GM12878 (cell line): ENCODE measurements around the gene MAGIX. TPM values are rescaled to one million over a fixed set of nuclear protein-coding genes. Genes with fewer than 3 reads are reported as not detected.

Experiments used
- ATAC-seq: fragments of 200-7000 bp; cut with Tn5 transposase; 3 replicates; pipeline ENCODE4 v1.9.1; 2020; ENCODE audit warnings: mild to moderate bottlenecking, moderate library complexity
- BruUV-seq: library from RNA; stranded (reverse); fragments of 400-500 nt; replicated peaks from 2 replicates; lab custom pipeline; 2021; lab: Mats Ljungman, UMichigan
- CTCF ChIA-PET: fragments of 300-600 bp; sonication (Branson Sonifier 250); formaldehyde crosslinking; extraction: SDS; loops from one replicate; lab custom pipeline; 2021; ENCODE audit warnings: inconsistent platforms; lab: Yijun Ruan, JAX
- POLR2A ChIA-PET: fragments of 350-600 bp; formaldehyde crosslinking; extraction: SDS; loops from one replicate; lab custom pipeline; 2021; ENCODE audit warnings: inconsistent platforms; lab: Charles Lee
- RAD21 ChIA-PET: fragments of 300-600 bp; sonication (Branson Sonifier 250); formaldehyde crosslinking; loops from one replicate; lab custom pipeline; 2023; ENCODE audit warnings: antibody characterized with exemption; ENCODE audit not compliant: unreplicated experiment; lab: Charles Lee
- SMC1A ChIA-PET: fragments of 300-600 bp; sonication (Branson Sonifier 250); formaldehyde crosslinking; loops from one replicate; lab custom pipeline; 2023; ENCODE audit not compliant: unreplicated experiment, uncharacterized antibody; lab: Charles Lee
- DNase-seq: peaks from one replicate; pipeline ENCODE4 v3.0.0-alpha.2; 2011; ENCODE audit warnings: low read depth, low spot score
- FAIRE-seq: peaks from 3 replicates; lab custom pipeline; 2011; peaks lifted over from hg19 to GRCh38; lab: Jason Lieb, UNC
- H2AFZ ChIP-seq: 2 replicates; pipeline ENCODE4 v1.6.0; 2011; ENCODE audit warnings: low read depth, low read length, control low read depth; ENCODE audit not compliant: control insufficient read depth
- H3K27ac ChIP-seq: 2 replicates; pipeline ENCODE4 v1.5.1; 2011; ENCODE audit warnings: control low read depth; ENCODE audit not compliant: control insufficient read depth, insufficient read depth
- H3K27me3 ChIP-seq, 2 experiments: replicated peaks in 1 of 2; 2 replicates each; pipeline versions ENCODE4 v1.6.0 to v1.6.1; 2011; ENCODE audit warnings: low read length in 1 of 2; ENCODE audit not compliant: control insufficient read depth in 2 of 2, insufficient read depth in 2 of 2
- H3K36me3 ChIP-seq, 2 experiments: 2 replicates each; pipeline ENCODE4 v1.5.1; 2011; ENCODE audit warnings: low read length in 1 of 2; ENCODE audit not compliant: control insufficient read depth in 2 of 2, insufficient read depth in 2 of 2
- H3K4me1 ChIP-seq: 2 replicates; pipeline ENCODE4 v1.6.1; 2011; ENCODE audit warnings: mild to moderate bottlenecking, low read length, moderate library complexity, mixed read lengths; ENCODE audit not compliant: control insufficient read depth, insufficient read depth
- H3K4me2 ChIP-seq: 2 replicates; pipeline ENCODE4 v1.6.0; 2011; ENCODE audit warnings: control low read depth; ENCODE audit not compliant: control insufficient read depth, insufficient read depth
- H3K4me3 ChIP-seq: fragments of 200-600 bp; sonication (generic); 2 replicates; pipeline ENCODE4 v1.5.1; 2016
- H3K79me2 ChIP-seq: 2 replicates; pipeline ENCODE4 v1.6.0; 2011; ENCODE audit warnings: low read length; ENCODE audit not compliant: control insufficient read depth, insufficient read depth
- H3K9ac ChIP-seq: 2 replicates; pipeline ENCODE4 v1.8.0; 2011; ENCODE audit warnings: low read length, control low read depth, mixed read lengths; ENCODE audit not compliant: control insufficient read depth, insufficient read depth
- H3K9me3 ChIP-seq: replicated peaks from 3 replicates; pipeline ENCODE4 v1.5.1; 2011; ENCODE audit warnings: mild to moderate bottlenecking, low read length; ENCODE audit not compliant: control insufficient read depth, insufficient read depth
- H4K20me1 ChIP-seq: 2 replicates; pipeline ENCODE4 v1.6.0; 2011; ENCODE audit not compliant: control insufficient read depth, insufficient read depth
- ATF2 ChIP-seq: IDR thresholded peaks from 2 replicates; pipeline ENCODE4 v1.6.1; 2012; ENCODE audit warnings: low read length, inconsistent platforms
- CHD1 ChIP-seq: IDR thresholded peaks from 2 replicates; pipeline ENCODE4 v1.6.1; 2012; ENCODE audit warnings: low read depth, low read length, improper control_type of control experiment
- CHD2 ChIP-seq: IDR thresholded peaks from 2 replicates; pipeline ENCODE4 v1.6.1; 2011; ENCODE audit warnings: low read depth, low read length, improper control_type of control experiment, borderline replicate concordance
- CREB1 ChIP-seq: IDR thresholded peaks from 2 replicates; pipeline ENCODE4 v1.6.1; 2012; ENCODE audit warnings: low read depth, mild to moderate bottlenecking, inconsistent platforms
- DPF2 ChIP-seq: fragments of 450-650 bp; IDR thresholded peaks from 2 replicates; pipeline ENCODE4 v1.6.1; 2017; ENCODE audit warnings: mild to moderate bottlenecking
- FOXM1 ChIP-seq: IDR thresholded peaks from 2 replicates; pipeline ENCODE4 v1.6.1; 2012; ENCODE audit warnings: low read depth, mild to moderate bottlenecking, inconsistent platforms, low read length, moderate library complexity
- GATAD2B ChIP-seq: fragments of 450-650 bp; conservative IDR thresholded peaks from 2 replicates; pipeline ENCODE4 v1.6.1; 2017; ENCODE audit warnings: low read depth, mild to moderate bottlenecking, moderate library complexity
- HDGF ChIP-seq: fragments of 450-650 bp; IDR thresholded peaks from 2 replicates; pipeline ENCODE4 v1.6.1; 2016; ENCODE audit warnings: antibody characterized with exemption
- IRF3 ChIP-seq: fragments of 450-650 bp; IDR thresholded peaks from 2 replicates; pipeline ENCODE4 v1.6.1; 2014; ENCODE audit warnings: mild to moderate bottlenecking
- JUNB ChIP-seq: IDR thresholded peaks from 2 replicates; pipeline ENCODE4 v1.6.1; 2016; ENCODE audit warnings: antibody characterized with exemption, mild to moderate bottlenecking
- NFIC ChIP-seq: IDR thresholded peaks from 2 replicates; pipeline ENCODE4 v1.6.1; 2012; ENCODE audit warnings: low read depth, mild to moderate bottlenecking, inconsistent platforms, low read length, moderate library complexity
- NFXL1 ChIP-seq: fragments of 450-650 bp; IDR thresholded peaks from 2 replicates; pipeline ENCODE4 v1.6.1; 2017; ENCODE audit warnings: antibody characterized with exemption, mild to moderate bottlenecking, borderline replicate concordance
- POLR2A ChIP-seq: IDR thresholded peaks from 2 replicates; pipeline ENCODE4 v1.6.1; 2011; ENCODE audit warnings: low read depth, mild to moderate bottlenecking, low read length
- SIN3A ChIP-seq: IDR thresholded peaks from 2 replicates; pipeline ENCODE4 v1.6.1; 2012; ENCODE audit warnings: low read depth, low read length, improper control_type of control experiment
- SREBF1 ChIP-seq: IDR thresholded peaks from 2 replicates; pipeline ENCODE4 v1.6.1; 2012; ENCODE audit warnings: mild to moderate bottlenecking, low read length
- WGBS: methylation state at CpG from one replicate; pipeline ENCODE4 v1.1.6; 2016; ENCODE audit warnings: low lambda C conversion rate; ENCODE audit not compliant: insufficient replicate concordance, insufficient coverage; ENCODE audit errors: missing lambda C conversion rate; 5-methylcytosine and 5-hydroxymethylcytosine counted together
- in situ Hi-C: fragments of 300-500 bp; cut with MboI; formaldehyde crosslinking; loops from 9 replicates; pipeline ENCODE4 v1.14.3; 2018; ENCODE audit warnings: mixed read lengths
- intact Hi-C: fragments of 100-400 bp; cut with micrococcal nuclease; formaldehyde crosslinking; loops from one replicate; pipeline ENCODE4 v1.14.2; 2022; ENCODE audit not compliant: unreplicated experiment
- polyA plus RNA-seq, 11 experiments: library from polyadenylated mRNA; depleted of rRNA in 4 of 11; unstranded in 6 of 11; stranded (reverse) in 5 of 11; fragments of >200 nt; fragmentation: Nextera tagmentation in 4 of 11; fragmentation: Illumina TruSeq in 1 of 11; extraction: Ambion mirVana in 4 of 11; extraction: Trizol in 1 of 11; gene quantifications; 1 replicate in 1 of 11; 2 replicates in 10 of 11; pipeline versions ENCODE4 v1.2.1 to v1.2.3, GENCODE V29; 2011 to 2016; ENCODE audit warnings: inconsistent platforms in 2 of 11, missing spikeins in 2 of 11, low read depth in 1 of 11
- total RNA-seq, 4 experiments: library from RNA; depleted of rRNA in 3 of 4; stranded (reverse); fragments of >200 nt in 3 of 4; fragmentation: Illumina TruSeq in 1 of 4; extraction: Trizol in 1 of 4; gene quantifications; 2 replicates each; pipeline versions ENCODE4 v1.2.1 to v1.2.3, GENCODE V29; 2013 to 2021
- TF ChIP-seq, protein P1 (sequence below): IDR thresholded peaks from 2 replicates; pipeline ENCODE4 v1.6.1; 2011; ENCODE audit warnings: low read depth, mild to moderate bottlenecking, low read length, moderate library complexity, borderline replicate concordance; ENCODE audit errors: extremely low read depth

The MAGIX gene
- total and polyA plus RNA-seq, 10 of the 15 experiments (the other 5 are each of a cell fraction or from before 2014, with no cell fraction given) = 0.03 to 2.5 (median 0.82) TPM

DNA sequence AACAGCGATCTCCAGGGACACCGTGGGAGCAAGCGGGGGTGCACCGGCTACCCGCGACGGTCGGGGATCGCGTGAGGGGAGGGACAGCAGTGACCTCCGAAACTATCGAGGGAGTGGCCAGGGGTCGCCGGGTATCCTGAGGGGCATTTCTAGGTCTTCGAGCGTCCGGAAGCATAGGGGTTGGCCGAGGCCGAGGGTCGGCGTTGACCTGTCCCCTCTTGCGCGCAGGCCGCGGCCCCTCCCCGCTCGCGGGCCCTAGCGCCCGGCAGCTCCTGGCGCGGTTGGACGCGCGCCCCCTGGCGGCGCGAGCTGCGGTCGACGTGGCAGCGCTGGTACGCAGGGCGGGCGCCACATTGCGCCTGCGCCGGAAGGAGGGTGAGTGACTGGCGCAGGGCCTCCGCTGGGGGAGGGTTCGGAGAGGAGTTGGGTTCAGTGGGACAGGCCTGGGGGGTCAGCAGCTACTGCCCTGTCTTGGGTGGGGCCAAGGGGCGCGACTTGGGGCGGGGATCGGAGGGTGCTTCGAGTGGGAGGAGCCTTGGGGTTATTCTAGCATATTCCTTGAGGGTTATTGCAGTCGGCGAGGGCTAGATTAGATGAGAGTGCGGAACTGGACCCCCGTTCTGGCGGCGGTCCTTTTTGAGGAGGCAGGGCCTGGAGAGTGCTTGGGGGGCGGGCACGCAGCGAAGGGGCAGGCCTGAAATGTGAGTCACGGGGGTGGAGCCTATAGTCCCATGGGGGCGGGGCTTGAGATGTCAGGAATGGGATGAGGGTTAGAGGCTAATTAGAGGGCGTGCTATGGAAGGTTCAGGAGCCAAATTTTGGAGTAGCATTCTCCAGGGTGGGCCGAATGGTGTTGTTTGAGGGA lies 1.2 kb downstream of the MAGIX start:
- intact Hi-C loops (no loop called here), in situ Hi-C loops (no loop called here)
- Histone ChIP-seq H3K9me3 (no peaks in the 10 kb centered on the region; the same call in 2 of the 3 replicates), H3K4me2 (peak overlapping the region; percentile 55; the same call in 1 of the 2 replicates), H3K27me3 (no peaks in the 10 kb centered on the region), H4K20me1 (no peaks in the 10 kb centered on the region), H3K36me3 (no peaks in the 10 kb centered on the region), H3K79me2 (no peaks in the 10 kb centered on the region), H3K27ac (peak overlapping the region; percentile 69), H2AFZ (peak overlapping the region; percentile 63), H3K4me3 (no peak overlapping the region; the same call in 1 of the 2 replicates), H3K9ac (peak overlapping the region; percentile 54; the same call in 1 of the 2 replicates), H3K4me1 (no peaks in the 10 kb centered on the region; the same call in none of the 2 replicates)
- no TSS peak for BruUV-seq
- ChIA-PET POLR2A (interaction anchor here (0.5 to 1.2 kb wide), 3 partner anchors 21 to 27 kb away, joined by 3 to 4 read pairs (median 3); no protein-coding TSS in a partner anchor), RAD21 (interaction anchor here (0.7 to 1.5 kb wide), 4 partner anchors 9 to 206 kb away, joined by 3 to 7 read pairs (median 4); partner anchors contain the start of gene OTUD5), CTCF (interaction anchor here (0.6 to 3.8 kb wide), 11 partner anchors 8 to 84 kb away, joined by 3 to 19 read pairs (median 3); partner anchors contain the start of genes SYP and WDR45), SMC1A (no interaction called here)
- peak; percentile 69 for ATAC-seq
- 38% methylated on average over 64 of the region's 69 CpGs for WGBS
- FAIRE-seq = no peak
- DNase-seq = peak; percentile 42
- TF ChIP-seq SIN3A (peak; percentile 30; the same call in 1 of the 2 replicates), FOXM1 (no peak), NFIC (no peak), DPF2 (peak; percentile 62; the same call in 1 of the 2 replicates), HDGF (0 out of 2 replicates have a peak, but pooled peaks have one; percentile 40), JUNB (no peak), POLR2A (peak; percentile 53), NFXL1 (no peak), SREBF1 (peak; percentile 58; the same call in 1 of the 2 replicates), ATF2 (no peak), CREB1 (peak; percentile 72), CHD1 (peak; percentile 92; the same call in 1 of the 2 replicates), CHD2 (no peak), GATAD2B (peak; percentile 85), IRF3 (no peak)
- TF ChIP-seq, protein P1, sequence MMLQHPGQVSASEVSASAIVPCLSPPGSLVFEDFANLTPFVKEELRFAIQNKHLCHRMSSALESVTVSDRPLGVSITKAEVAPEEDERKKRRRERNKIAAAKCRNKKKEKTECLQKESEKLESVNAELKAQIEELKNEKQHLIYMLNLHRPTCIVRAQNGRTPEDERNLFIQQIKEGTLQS = no peak
